GM12864 (cell line): Measurements from ENCODE around the gene IYD.

Experiments used
- DNase-seq: peaks from one replicate; pipeline ENCODE4 v3.0.0-alpha.2; 2011; ENCODE audit warnings: low read depth
- H3K4me3 ChIP-seq: 2 replicates; pipeline ENCODE4 v1.5.1; 2011; ENCODE audit warnings: mild to moderate bottlenecking, low read depth, low read length, control low read depth
- CTCF ChIP-seq: IDR thresholded peaks from 2 replicates; pipeline ENCODE4 v1.5.1; 2011; ENCODE audit warnings: low read depth, mild to moderate bottlenecking, moderate library complexity, low read length, control low read depth, inconsistent platforms; ENCODE audit errors: missing control alignments

IYD gene

DNA sequence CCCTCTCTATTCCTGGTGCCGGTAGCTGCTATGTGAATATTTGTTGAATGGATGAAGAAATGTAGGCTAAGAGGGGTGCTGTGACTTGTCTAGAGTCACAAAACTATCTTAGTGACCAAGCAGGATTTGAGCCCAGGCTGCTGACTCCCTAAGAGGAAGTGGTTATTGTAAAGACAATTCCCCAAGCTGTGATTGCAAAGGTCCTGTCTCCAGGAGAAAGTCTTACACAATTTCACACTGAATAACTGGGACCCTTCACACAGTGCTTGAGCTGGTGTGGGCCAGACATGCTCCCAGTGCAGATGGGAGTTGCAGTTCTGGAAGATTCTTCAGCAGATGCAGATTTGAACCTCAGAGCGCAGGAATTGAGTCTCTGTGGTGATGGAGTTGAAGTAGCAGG lies 38.1 kb downstream of the IYD start:
- no peak for TF ChIP-seq CTCF
- no peak for DNase-seq

DNA sequence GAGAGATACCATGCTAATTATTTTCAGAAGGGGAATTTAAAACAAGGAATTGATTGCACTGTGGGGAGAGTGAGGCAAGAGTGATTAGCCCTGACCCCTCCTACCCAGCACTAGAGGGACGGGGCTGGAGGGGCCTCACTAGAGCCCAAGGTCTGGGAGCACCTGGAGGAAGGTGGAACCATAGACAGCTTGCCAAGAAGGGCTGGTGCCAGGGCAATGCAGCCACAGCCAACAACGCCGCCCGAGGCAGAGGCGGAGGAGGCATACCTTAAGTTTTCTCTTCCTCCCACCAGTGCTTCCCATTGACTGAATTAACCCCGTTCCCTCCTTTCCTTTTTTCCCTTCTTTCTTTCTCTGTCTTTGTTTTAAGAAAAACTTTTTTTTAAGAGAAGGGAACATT lies 40.0 kb downstream of the IYD start:
- no peak overlapping the region for H3K4me3 ChIP-seq
- TF ChIP-seq CTCF = no peak
- no peak for DNase-seq

More for the DNA sequence above, 38.1 kb downstream of the IYD start:
- no peak overlapping the region for H3K4me3 ChIP-seq

GRCh38 chr6:150409576-150410066 lies 40.8 kb downstream of the IYD start:
- no peak for DNase-seq
- no peak for TF ChIP-seq CTCF
- H3K4me3 ChIP-seq = no peak overlapping the region

- no peak for TF ChIP-seq CTCF
- DNase-seq = no peak
- no peak overlapping the region for H3K4me3 ChIP-seq
These were observed 41.6 kb downstream of the IYD start for GRCh38 chr6:150410399-150410798.

DNA sequence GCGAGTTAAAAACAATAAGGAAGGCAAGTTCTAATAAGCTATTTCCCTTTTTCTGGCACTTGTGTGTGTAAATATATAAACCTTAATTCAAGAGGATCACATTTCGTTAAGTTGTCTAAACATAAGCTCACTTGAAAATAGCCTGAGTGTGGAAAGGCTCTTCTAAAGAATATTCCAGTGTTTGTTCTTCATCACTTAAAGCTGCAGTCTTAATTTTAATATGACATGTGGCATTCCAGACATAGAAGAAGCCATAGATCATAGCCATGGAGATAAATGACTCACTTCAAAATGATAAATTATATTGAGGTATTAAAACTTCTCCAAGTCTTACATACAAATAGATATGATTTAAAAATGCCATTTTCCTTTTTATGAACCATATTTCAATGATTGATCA lies 42.1 kb downstream of the IYD start:
- no peak for TF ChIP-seq CTCF
- no peak overlapping the region for H3K4me3 ChIP-seq
- DNase-seq = no peak

DNA sequence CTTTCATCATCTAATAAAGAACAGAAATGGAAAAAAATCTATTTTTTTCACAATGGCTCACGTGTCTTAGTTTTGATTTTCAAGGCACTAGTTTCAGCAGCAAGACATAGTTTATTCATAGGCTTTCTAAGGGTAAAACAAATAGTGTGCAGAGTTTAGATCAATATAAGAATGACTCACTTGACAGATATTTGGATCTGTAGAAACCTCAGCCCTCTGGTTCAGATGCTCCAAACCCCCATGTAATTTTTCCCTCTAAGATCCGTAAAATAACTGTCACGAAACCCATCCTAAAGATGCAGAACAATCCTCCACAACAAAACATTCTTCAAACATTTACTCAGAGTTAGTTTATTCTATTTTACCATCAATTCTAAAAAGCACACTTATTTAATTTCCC lies 43.4 kb downstream of the IYD start:
- H3K4me3 ChIP-seq = no peak overlapping the region
- no peak for TF ChIP-seq CTCF
- no peak for DNase-seq

GRCh38 chr6:150413198-150413597 lies 44.4 kb downstream of the IYD start:
- DNase-seq = no peak
- H3K4me3 ChIP-seq = no peak overlapping the region
- TF ChIP-seq CTCF = no peak
